GM23338 (cell line): ENCODE measurements around the gene KRAS. TPM values are rescaled to one million over a fixed set of nuclear protein-coding genes. Genes with fewer than 3 reads are reported as not detected.

Experiments
- ATAC-seq: fragments of 200-7000 bp; cut with Tn5 transposase; 3 replicates; pipeline ENCODE4 v1.9.1; 2020
- DNase-seq: peaks from one replicate; pipeline ENCODE4 v3.0.0-alpha.2; 2015; ENCODE audit warnings: low spot score
- H2AFZ ChIP-seq: fragments of 200-600 bp; sonication (generic); 2 replicates; pipeline ENCODE4 v1.8.0; 2016; ENCODE audit warnings: antibody characterized with exemption, mild to moderate bottlenecking, moderate library complexity
- H3F3A ChIP-seq: fragments of 200-600 bp; sonication (generic); replicated peaks from 2 replicates; pipeline ENCODE4 v1.8.0; 2017; ENCODE audit warnings: antibody characterized with exemption, mixed run types, low read depth
- H3K27ac ChIP-seq: fragments of 200-600 bp; sonication (generic); 2 replicates; pipeline ENCODE4 v1.6.1; 2016; ENCODE audit warnings: low read depth
- H3K27me3 ChIP-seq: fragments of 200-600 bp; sonication (generic); 2 replicates; pipeline ENCODE4 v1.8.0; 2016; ENCODE audit warnings: mild to moderate bottlenecking, mixed run types, moderate library complexity; ENCODE audit not compliant: insufficient read depth
- H3K36me3 ChIP-seq: fragments of 200-600 bp; sonication (generic); 2 replicates; pipeline ENCODE4 v1.8.0; 2016; ENCODE audit warnings: mild to moderate bottlenecking; ENCODE audit not compliant: insufficient read depth
- H3K4me1 ChIP-seq: fragments of 200-600 bp; sonication (generic); 2 replicates; pipeline ENCODE4 v1.8.0; 2016; ENCODE audit warnings: mild to moderate bottlenecking, moderate library complexity; ENCODE audit not compliant: insufficient read depth
- H3K4me2 ChIP-seq: fragments of 200-600 bp; sonication (generic); 2 replicates; pipeline ENCODE4 v1.7.1; 2017; ENCODE audit warnings: mixed run types
- H3K4me3 ChIP-seq: fragments of 200-600 bp; sonication (generic); 2 replicates; pipeline ENCODE4 v1.6.1; 2016; ENCODE audit warnings: mixed run types
- H3K79me2 ChIP-seq: fragments of 200-600 bp; sonication (generic); replicated peaks from 2 replicates; pipeline ENCODE4 v1.8.0; 2017; ENCODE audit warnings: mild to moderate bottlenecking; ENCODE audit not compliant: insufficient read depth
- H3K9me2 ChIP-seq: fragments of 200-600 bp; sonication (generic); 2 replicates; pipeline ENCODE4 v1.8.0; 2017; ENCODE audit not compliant: insufficient read depth
- H4K20me1 ChIP-seq: fragments of 200-600 bp; sonication (generic); replicated peaks from 2 replicates; pipeline ENCODE4 v1.8.0; 2017; ENCODE audit warnings: mild to moderate bottlenecking; ENCODE audit not compliant: insufficient read depth
- H3K27ac Mint-ChIP-seq: 2 replicates; pipeline ENCODE4 v1.8.0; 2020; ENCODE audit warnings: inconsistent platforms, mild to moderate bottlenecking, moderate library complexity, mixed read lengths
- H3K27me3 Mint-ChIP-seq: 3 replicates; pipeline ENCODE4 v1.8.0; 2022; ENCODE audit warnings: low read depth, mild to moderate bottlenecking, moderate library complexity, mixed read lengths, inconsistent platforms; ENCODE audit not compliant: insufficient read depth, poor library complexity
- H3K36me3 Mint-ChIP-seq: 3 replicates; pipeline ENCODE4 v1.8.0; 2021; ENCODE audit warnings: low read depth, mild to moderate bottlenecking, inconsistent platforms, moderate library complexity, mixed read lengths
- H3K4me1 Mint-ChIP-seq: 3 replicates; pipeline ENCODE4 v1.8.0; 2020; ENCODE audit warnings: mild to moderate bottlenecking, inconsistent platforms, mixed read lengths
- H3K4me3 Mint-ChIP-seq: 3 replicates; pipeline ENCODE4 v1.8.0; 2021; ENCODE audit warnings: moderate library complexity, mild to moderate bottlenecking, inconsistent platforms, mixed read lengths
- H3K9me3 Mint-ChIP-seq: 3 replicates; pipeline ENCODE4 v1.8.0; 2020; ENCODE audit warnings: moderate library complexity, mild to moderate bottlenecking, inconsistent platforms, mixed read lengths
- CREB1 ChIP-seq: fragments of 250-450 bp; sonication (Bioruptor Pico); IDR thresholded peaks from 2 replicates; pipeline ENCODE4 v1.5.0; 2020; ENCODE audit warnings: low read depth, mild to moderate bottlenecking, moderate library complexity
- CTCF ChIP-seq, 2 experiments: fragments of 200-600 bp in 1 of 2; sonication (generic) in 1 of 2; conservative IDR thresholded peaks; 2 replicates each; pipeline versions ENCODE4 v1.5.1 to v1.6.1; 2016 to 2017; ENCODE audit warnings: antibody characterized with exemption in 2 of 2, low read depth in 2 of 2, mild to moderate bottlenecking in 2 of 2, moderate library complexity in 1 of 2
- ETS1 ChIP-seq: IDR thresholded peaks from 2 replicates; pipeline ENCODE4 v1.6.1; 2016; ENCODE audit warnings: antibody characterized with exemption
- EZH2 ChIP-seq: fragments of 200-600 bp; sonication (generic); IDR thresholded peaks from one replicate; pipeline ENCODE4 v1.8.0; 2017; ENCODE audit warnings: antibody characterized with exemption, mild to moderate bottlenecking, low read depth; ENCODE audit not compliant: unreplicated experiment
- EZH2phosphoT487 ChIP-seq: fragments of 200-600 bp; sonication (generic); IDR thresholded peaks from one replicate; pipeline ENCODE4 v1.8.1; 2018; ENCODE audit warnings: antibody characterized with exemption; ENCODE audit not compliant: unreplicated experiment
- JUNB ChIP-seq: IDR thresholded peaks from one replicate; pipeline ENCODE4 v1.6.1; 2016; ENCODE audit warnings: antibody characterized with exemption; ENCODE audit not compliant: unreplicated experiment
- NANOG ChIP-seq: IDR thresholded peaks from 2 replicates; pipeline ENCODE4 v1.6.1; 2016; ENCODE audit warnings: antibody characterized with exemption, borderline replicate concordance
- POLR2AphosphoS5 ChIP-seq: IDR thresholded peaks from 2 replicates; pipeline ENCODE4 v1.6.1; 2016; ENCODE audit warnings: antibody characterized with exemption, low read depth
- REST ChIP-seq: IDR thresholded peaks from one replicate; pipeline ENCODE4 v1.6.1; 2018; ENCODE audit warnings: antibody characterized with exemption; ENCODE audit not compliant: unreplicated experiment
- STAT1 ChIP-seq: IDR thresholded peaks from one replicate; pipeline ENCODE4 v1.6.1; 2016; ENCODE audit warnings: antibody characterized with exemption; ENCODE audit not compliant: unreplicated experiment
- ZNF114 ChIP-seq: fragments of 250-450 bp; sonication (Bioruptor Pico); IDR thresholded peaks from 2 replicates; pipeline ENCODE4 v1.5.0; 2020; ENCODE audit warnings: mild to moderate bottlenecking, moderate library complexity
- ZNF331 ChIP-seq: fragments of 250-450 bp; sonication (Bioruptor Pico); IDR thresholded peaks from 2 replicates; pipeline ENCODE4 v1.5.0; 2020; ENCODE audit warnings: low read depth, mild to moderate bottlenecking, moderate library complexity
- ZNF462 ChIP-seq: fragments of 250-450 bp; sonication (Bioruptor Pico); IDR thresholded peaks from 2 replicates; pipeline ENCODE4 v1.5.0; 2020; ENCODE audit warnings: mild to moderate bottlenecking, moderate library complexity
- polyA plus RNA-seq: library from polyadenylated mRNA; unstranded; fragments of >200 nt; fragmentation: Nextera tagmentation; extraction: Ambion mirVana; gene quantifications from 2 replicates; pipeline ENCODE4 v1.2.1, GENCODE V29; 2016
- total RNA-seq: library from RNA; depleted of rRNA; stranded (reverse); fragments of >200 nt; shearing (Covaris generic); gene quantifications from 2 replicates; pipeline ENCODE4 v1.2.3, GENCODE V29; 2014

The KRAS gene
- total and polyA plus RNA-seq, 2 experiments from 2014 or later = 54.7 to 131 TPM

GRCh38 chr12:25263594-25263993, 12.9 kb upstream of the KRAS start:
- Mint-ChIP-seq H3K4me3 (no peak overlapping the region), H3K27ac (no peak overlapping the region), H3K4me1 (peaks cover 18% of the 10 kb centered on the region), H3K36me3 (no peaks in the 10 kb centered on the region), H3K27me3 (peaks cover 4% of the 10 kb centered on the region), H3K9me3 (no peaks in the 10 kb centered on the region)
- H3K27me3 ChIP-seq = no peaks in the 10 kb centered on the region
- H3K4me3 ChIP-seq = no peak overlapping the region
- no peak for DNase-seq
- peaks cover 14% of the 10 kb centered on the region for H3K4me1 ChIP-seq
- no peaks in the 10 kb centered on the region for H3K36me3 ChIP-seq
- no peaks in the 10 kb centered on the region for H4K20me1 ChIP-seq
- TF ChIP-seq CTCF (conservative IDR thresholded peaks at IDR 0.05; ENCODE audit: low read depth in 2 of 2) (no peak), EZH2phosphoT487 (no peak), POLR2AphosphoS5 (no peak), EZH2 (no peak), ETS1 (no peak), ZNF114 (CRISPR knock-in tag) (no peak), ZNF331 (no peak), ZNF462 (no peak), NANOG (no peak), CREB1 (no peak), JUNB (no peak), REST (no peak), STAT1 (no peak)
- H3K27ac ChIP-seq = no peak overlapping the region
- H3F3A ChIP-seq = no peaks in the 10 kb centered on the region
- no peaks in the 10 kb centered on the region for H3K79me2 ChIP-seq
- ATAC-seq = no peak
- no peaks in the 10 kb centered on the region for H3K9me2 ChIP-seq
- H3K4me2 ChIP-seq = no peak overlapping the region
- H2AFZ ChIP-seq = no peak overlapping the region
